Mucosa of descending colon (tissue), 3 donors: ENCODE data around the gene TSPAN31. TPM values are rescaled to one million over a fixed set of nuclear protein-coding genes. Genes with fewer than 3 reads are reported as not detected.

Experiments used
- microRNA-seq: library from miRNA; unstranded; fragments of <30 nt; microRNA quantifications from one replicate; pipeline ENCODE4, GENCODE V29; 2019
- total RNA-seq, 3 donors: library from RNA; stranded (reverse); fragmentation: NEBNext Ultra II Directional in 2 of 3; extraction: Animal tissue kit (Norgen Biotek cat#: 25700) in 2 of 3; gene quantifications; one replicate each; pipeline versions ENCODE4 v1.2.1 to v1.2.4, GENCODE V29; 2021 to 2023
- donor health status: DM: no; HTN: no; CAD: no; lungs with moderate emphysema.
- donor health status: DM: no; HTN: no; CAD: no.
- donor health status: DM: no; HTN: yes; CAD: no.

The TSPAN31 gene
- total RNA-seq, 3 donors from 2014 or later, result 29.2 to 39.8 (median 30.5) TPM

Small RNA genes within 50 kb of the gene (microRNA-seq; reads per million reads assigned to microRNA genes)
- not detected for gene MIR6759

Other genes with a start within 250 kb of the TSPAN31 start
- 10 to 100 TPM; 14.1 to 36.4 (median 19.1) TPM for gene DDIT3, start 224.5 kb upstream of the TSPAN31 start, total RNA-seq
- gene MBD6, start 222.2 kb upstream of the TSPAN31 start, total RNA-seq, result 100 to 1,000 TPM; 116 to 137 (median 120) TPM
- 100 to 1,000 TPM; 138 to 140 (median 140) TPM for gene DCTN2, start 197.8 kb upstream of the TSPAN31 start, total RNA-seq
- gene KIF5A, start 195.0 kb upstream of the TSPAN31 start, total RNA-seq, result 1 to 10 TPM in 2 of 3 donors, under 1 TPM in 1; 0.61 to 9.1 (median 1.2) TPM
- 10 to 100 TPM; 39.0 to 55.5 (median 54.2) TPM for gene PIP4K2C, start 153.8 kb upstream of the TSPAN31 start, total RNA-seq
- gene DTX3, start 140.2 kb upstream of the TSPAN31 start, total RNA-seq, result 10 to 100 TPM in 1 of 3 donors, 1 to 10 TPM in 2; 4.3 to 65.5 (median 7.0) TPM
- gene ARHGEF25, start 133.6 kb upstream of the TSPAN31 start, total RNA-seq, result 100 to 1,000 TPM in 1 of 3 donors, 10 to 100 TPM in 1, 1 to 10 TPM in 1; 5.0 to 129 (median 11.0) TPM
- 1 to 10 TPM in 1 of 3 donors, under 1 TPM in 2; 0.64 to 2.2 (median 0.65) TPM for gene B4GALNT1, start 111.8 kb upstream of the TSPAN31 start, total RNA-seq
- 100 to 1,000 TPM; 230 to 282 (median 282) TPM for gene OS9, start 50.9 kb upstream of the TSPAN31 start, total RNA-seq
- gene AGAP2, start 6.3 kb upstream of the TSPAN31 start, total RNA-seq, result 1 to 10 TPM; 1.3 to 2.7 (median 2.2) TPM
- 10 to 100 TPM; 41.4 to 62.7 (median 60.2) TPM for gene CDK4, start 7.3 kb downstream of the TSPAN31 start, total RNA-seq
- 10 to 100 TPM; 10.5 to 15.1 (median 11.7) TPM for gene MARCHF9, start 10.1 kb downstream of the TSPAN31 start, total RNA-seq
- 1 to 10 TPM; 1.2 to 2.1 (median 1.4) TPM for gene CYP27B1, start 22.0 kb downstream of the TSPAN31 start, total RNA-seq
- 10 to 100 TPM; 10.1 to 15.3 (median 10.6) TPM for gene METTL1, start 27.1 kb downstream of the TSPAN31 start, total RNA-seq
- gene EEF1AKMT3, start 27.6 kb downstream of the TSPAN31 start, total RNA-seq, result 1 to 10 TPM; 5.3 to 7.3 (median 6.2) TPM
- gene TSFM, start 37.7 kb downstream of the TSPAN31 start, total RNA-seq, result 10 to 100 TPM; 26.1 to 32.9 (median 29.0) TPM
- gene AVIL, start 73.7 kb downstream of the TSPAN31 start, total RNA-seq, result 10 to 100 TPM; 12.2 to 13.6 (median 13.3) TPM
- gene CTDSP2, start 101.7 kb downstream of the TSPAN31 start, total RNA-seq, result 100 to 1,000 TPM; 220 to 339 (median 256) TPM
- 10 to 100 TPM; 13.7 to 19.0 (median 15.3) TPM for gene ATP23, start 196.5 kb downstream of the TSPAN31 start, total RNA-seq